Measurements from ENCODE around the gene CCDC92.

Gene CCDC92

DNA sequence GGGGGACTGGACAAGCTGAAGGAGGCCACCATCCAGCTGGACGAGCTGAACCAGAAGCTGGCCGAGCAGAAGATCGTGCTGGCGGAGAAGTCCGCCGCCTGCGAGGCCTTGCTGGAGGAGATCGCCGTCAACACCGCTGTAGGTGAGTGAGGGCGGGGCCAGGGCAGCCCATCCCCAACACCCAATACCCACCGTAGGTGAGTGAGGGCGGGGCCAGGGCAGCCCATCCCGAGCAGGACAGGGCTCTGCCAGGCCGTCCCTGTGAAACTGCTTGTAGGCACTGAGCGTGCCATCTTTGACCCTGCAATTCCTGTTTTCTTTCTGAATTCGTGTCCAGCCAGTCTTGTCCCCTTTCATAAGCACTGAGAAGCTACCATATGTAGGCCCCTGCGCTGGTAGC lies 74.0 kb downstream of the CCDC92 start:
- Histone ChIP-seq H3K36me3 (replicated peaks; ENCODE audit: insufficient read depth, low read length) (no peaks in the 10 kb centered on the region), H4K20me1 (ENCODE audit: insufficient read depth, low read length) (no peaks in the 10 kb centered on the region), H3K9me3 (replicated peaks; ENCODE audit: insufficient read depth, low read length) (no peaks in the 10 kb centered on the region), H3F3A (ENCODE audit: insufficient read depth, low read length) (no peaks in the 10 kb centered on the region), H3K4me1 (ENCODE audit: low read length) (no peaks in the 10 kb centered on the region), H3K79me2 (ENCODE audit: low read length) (no peaks in the 10 kb centered on the region), H3K27ac (ENCODE audit: low read length) (no peak overlapping the region), H3K4me2 (ENCODE audit: low read depth, low read length) (no peak overlapping the region), H3K27me3 (replicated peaks; ENCODE audit: insufficient read depth, low read length) (no peaks in the 10 kb centered on the region), H3K9ac (ENCODE audit: low read length) (no peak overlapping the region), H2AFZ (ENCODE audit: low read length) (no peak overlapping the region), H3K4me3 (ENCODE audit: low read length) (no peak overlapping the region), H3K9me2 (replicated peaks; ENCODE audit: insufficient read depth, low read length) (no peaks in the 10 kb centered on the region)
- TF ChIP-seq EZH2phosphoT487 (IDR thresholded peaks at IDR 0.05; ENCODE audit: low read length): no peak
- TF ChIP-seq, protein P1, sequence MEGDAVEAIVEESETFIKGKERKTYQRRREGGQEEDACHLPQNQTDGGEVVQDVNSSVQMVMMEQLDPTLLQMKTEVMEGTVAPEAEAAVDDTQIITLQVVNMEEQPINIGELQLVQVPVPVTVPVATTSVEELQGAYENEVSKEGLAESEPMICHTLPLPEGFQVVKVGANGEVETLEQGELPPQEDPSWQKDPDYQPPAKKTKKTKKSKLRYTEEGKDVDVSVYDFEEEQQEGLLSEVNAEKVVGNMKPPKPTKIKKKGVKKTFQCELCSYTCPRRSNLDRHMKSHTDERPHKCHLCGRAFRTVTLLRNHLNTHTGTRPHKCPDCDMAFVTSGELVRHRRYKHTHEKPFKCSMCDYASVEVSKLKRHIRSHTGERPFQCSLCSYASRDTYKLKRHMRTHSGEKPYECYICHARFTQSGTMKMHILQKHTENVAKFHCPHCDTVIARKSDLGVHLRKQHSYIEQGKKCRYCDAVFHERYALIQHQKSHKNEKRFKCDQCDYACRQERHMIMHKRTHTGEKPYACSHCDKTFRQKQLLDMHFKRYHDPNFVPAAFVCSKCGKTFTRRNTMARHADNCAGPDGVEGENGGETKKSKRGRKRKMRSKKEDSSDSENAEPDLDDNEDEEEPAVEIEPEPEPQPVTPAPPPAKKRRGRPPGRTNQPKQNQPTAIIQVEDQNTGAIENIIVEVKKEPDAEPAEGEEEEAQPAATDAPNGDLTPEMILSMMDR (IDR thresholded peaks at IDR 0.05; ENCODE audit: low read length): no peak
- no peak for TF ChIP-seq EZH2 (optimal IDR thresholded peaks at IDR 0.05; ENCODE audit: low read depth, low read length)
- DNase-seq: no peak

DNA sequence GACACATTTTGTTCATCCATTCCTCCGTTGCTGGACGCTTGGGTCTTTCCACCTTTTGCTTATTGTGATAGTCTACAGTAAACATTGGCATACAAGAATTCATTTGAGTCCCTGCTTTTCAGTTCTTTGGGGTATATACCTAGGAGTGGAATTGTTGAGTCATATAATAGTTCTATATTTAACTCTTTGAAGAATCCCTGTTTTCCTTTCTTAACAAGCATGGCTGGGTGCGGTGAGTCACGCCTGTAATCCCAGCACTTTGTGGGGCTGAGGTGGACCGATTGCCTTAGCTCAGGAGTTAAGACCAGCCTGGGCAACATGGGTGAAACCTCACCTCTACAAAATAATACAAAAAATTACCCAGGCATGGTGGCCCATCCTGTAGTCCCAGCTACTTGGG lies 75.4 kb downstream of the CCDC92 start:
- Histone ChIP-seq H3K9ac (ENCODE audit: low read length) (no peak overlapping the region), H3K9me2 (replicated peaks; ENCODE audit: insufficient read depth, low read length) (no peaks in the 10 kb centered on the region), H3K9me3 (replicated peaks; ENCODE audit: insufficient read depth, low read length) (no peaks in the 10 kb centered on the region), H2AFZ (ENCODE audit: low read length) (no peak overlapping the region), H3K27me3 (replicated peaks; ENCODE audit: insufficient read depth, low read length) (0 out of 2 replicates have a peak, but pooled peaks cover 3% of the 10 kb centered on the region), H3K79me2 (ENCODE audit: low read length) (no peaks in the 10 kb centered on the region), H3K4me1 (ENCODE audit: low read length) (no peaks in the 10 kb centered on the region), H4K20me1 (ENCODE audit: insufficient read depth, low read length) (no peaks in the 10 kb centered on the region), H3F3A (ENCODE audit: insufficient read depth, low read length) (no peaks in the 10 kb centered on the region), H3K4me3 (ENCODE audit: low read length) (no peak overlapping the region), H3K4me2 (ENCODE audit: low read depth, low read length) (no peak overlapping the region), H3K27ac (ENCODE audit: low read length) (no peak overlapping the region), H3K36me3 (replicated peaks; ENCODE audit: insufficient read depth, low read length) (no peaks in the 10 kb centered on the region)
- TF ChIP-seq, protein P1 (IDR thresholded peaks at IDR 0.05; ENCODE audit: low read length): no peak
- TF ChIP-seq EZH2 (optimal IDR thresholded peaks at IDR 0.05; ENCODE audit: low read depth, low read length): no peak
- no peak for TF ChIP-seq EZH2phosphoT487 (IDR thresholded peaks at IDR 0.05; ENCODE audit: low read length)
- no peak for DNase-seq

DNA sequence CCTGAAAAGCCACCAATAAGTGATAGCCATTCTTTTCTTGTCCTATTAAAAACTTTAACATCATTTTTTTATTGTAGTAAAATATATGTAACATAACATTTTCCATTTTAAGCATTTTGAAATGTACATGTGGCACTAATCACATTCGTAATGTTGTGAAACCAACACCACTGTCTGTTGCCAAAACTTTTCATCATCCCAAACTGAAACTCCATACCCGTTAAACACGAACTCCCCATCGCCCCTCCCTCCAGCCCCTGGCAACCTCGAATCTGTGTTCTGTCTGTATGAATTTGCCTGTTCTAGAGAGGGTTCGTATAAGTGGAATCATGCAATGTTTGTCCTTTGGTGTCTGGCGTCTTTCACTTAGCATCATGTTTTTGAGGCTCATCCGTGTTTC lies 75.9 kb downstream of the CCDC92 start:
- Histone ChIP-seq H3K27ac (ENCODE audit: low read length) (no peak overlapping the region), H3K79me2 (ENCODE audit: low read length) (no peaks in the 10 kb centered on the region), H2AFZ (ENCODE audit: low read length) (no peak overlapping the region), H3F3A (ENCODE audit: insufficient read depth, low read length) (no peaks in the 10 kb centered on the region), H3K27me3 (replicated peaks; ENCODE audit: insufficient read depth, low read length) (0 out of 2 replicates have a peak, but pooled peaks cover 3% of the 10 kb centered on the region), H3K36me3 (replicated peaks; ENCODE audit: insufficient read depth, low read length) (no peaks in the 10 kb centered on the region), H3K4me3 (ENCODE audit: low read length) (no peak overlapping the region), H3K9me3 (replicated peaks; ENCODE audit: insufficient read depth, low read length) (no peaks in the 10 kb centered on the region), H3K9ac (ENCODE audit: low read length) (no peak overlapping the region), H3K9me2 (replicated peaks; ENCODE audit: insufficient read depth, low read length) (no peaks in the 10 kb centered on the region), H4K20me1 (ENCODE audit: insufficient read depth, low read length) (no peaks in the 10 kb centered on the region), H3K4me1 (ENCODE audit: low read length) (no peaks in the 10 kb centered on the region), H3K4me2 (ENCODE audit: low read depth, low read length) (no peak overlapping the region)
- no peak for DNase-seq
- TF ChIP-seq, protein P1 (IDR thresholded peaks at IDR 0.05; ENCODE audit: low read length): no peak
- TF ChIP-seq EZH2phosphoT487 (IDR thresholded peaks at IDR 0.05; ENCODE audit: low read length) (no peak), EZH2 (optimal IDR thresholded peaks at IDR 0.05; ENCODE audit: low read depth, low read length) (no peak)
